Measurements from ENCODE around the gene GRID1.

GRID1 gene

GRCh38 chr10:86336341-86336740 is 30.3 kb downstream of the GRID1 start:
- no peak for DNase-seq

GRCh38 chr10:86335831-86336230 is 30.8 kb downstream of the GRID1 start:
- no peak for DNase-seq

DNA sequence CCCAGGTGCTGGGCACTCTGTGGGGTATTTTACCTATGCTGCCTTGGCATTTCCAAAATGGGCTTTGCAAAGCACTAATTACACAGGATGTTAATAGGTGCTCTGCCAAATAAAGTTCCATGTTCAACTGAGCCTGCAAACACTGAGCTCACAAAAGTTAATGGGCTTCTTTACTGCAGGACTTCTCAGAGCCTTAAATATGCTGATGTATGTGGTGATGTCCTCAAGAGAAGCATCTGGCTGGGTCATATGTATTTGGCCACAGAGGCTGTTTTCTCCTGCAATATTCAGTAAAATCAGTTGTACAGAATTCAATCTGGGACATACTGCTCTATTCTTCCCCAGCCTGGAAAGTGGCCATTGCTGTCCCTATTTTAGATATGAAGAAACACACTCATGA is 31.3 kb downstream of the GRID1 start:
- DNase-seq, result no peak

- DNase-seq, result peak; percentile 45
These were observed 32.0 kb downstream of the GRID1 start for GRCh38 chr10:86334488-86335085.

DNA sequence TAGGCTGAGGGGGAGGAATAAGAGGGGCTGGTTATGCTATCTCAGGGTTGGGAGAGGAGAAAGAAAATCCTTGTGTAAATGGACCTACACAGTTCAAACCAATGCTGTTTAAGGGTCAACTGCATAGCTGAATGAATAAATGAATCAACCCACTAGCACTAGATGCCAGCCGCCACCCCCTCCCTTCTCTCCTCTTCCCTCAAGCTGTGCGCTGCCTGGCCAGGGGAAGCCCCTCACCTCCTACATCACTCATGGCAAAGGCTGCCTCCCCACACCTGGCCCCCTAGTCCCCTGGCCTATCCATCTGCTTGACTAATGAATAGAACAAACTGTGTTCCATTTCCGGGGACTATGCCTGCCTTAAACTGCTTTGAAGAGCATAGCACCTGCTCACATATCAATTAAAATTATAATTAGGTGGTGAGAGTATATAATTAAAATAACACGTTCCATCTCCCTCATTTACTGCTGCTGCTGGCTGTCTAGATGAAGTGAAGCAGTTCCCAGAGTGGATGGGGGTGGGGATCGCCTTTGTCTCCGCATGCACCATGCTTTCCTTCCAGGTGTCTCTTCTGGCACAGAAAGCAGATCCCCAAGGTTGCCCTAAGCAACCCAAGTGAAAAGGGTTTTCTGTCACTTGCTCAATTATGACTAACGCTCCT is 32.6 kb downstream of the GRID1 start:
- DNase-seq, result peak; percentile 47

DNA sequence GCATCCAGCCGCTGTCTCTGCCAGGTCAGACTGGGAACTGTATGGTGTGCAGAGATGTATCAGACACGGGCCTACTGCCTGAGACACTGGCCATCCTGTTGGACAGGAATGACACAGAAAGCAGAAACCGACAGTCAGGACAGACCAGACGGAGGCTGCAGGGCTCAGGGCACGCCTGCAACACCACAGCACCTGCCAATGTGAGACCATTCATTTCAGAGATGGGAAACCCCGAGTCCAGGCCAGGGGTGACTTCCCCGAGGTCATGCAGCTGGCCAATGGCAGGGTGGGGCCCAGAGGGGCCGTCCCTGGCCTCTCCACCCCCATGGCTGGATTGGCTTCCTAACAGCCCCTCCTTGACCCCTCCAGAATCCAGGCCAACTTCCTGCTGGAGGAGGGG is 34.7 kb downstream of the GRID1 start:
- no peak for DNase-seq

- no peak for DNase-seq
These were observed 35.5 kb downstream of the GRID1 start for GRCh38 chr10:86330778-86331763.

GRCh38 chr10:86329896-86330680 is 36.5 kb downstream of the GRID1 start:
- no peak for DNase-seq

GRCh38 chr10:86329093-86329710 is 37.4 kb downstream of the GRID1 start:
- no peak for DNase-seq

- no peak for DNase-seq
These were observed 38.5 kb downstream of the GRID1 start for GRCh38 chr10:86327954-86328725.

- DNase-seq, result no peak
These were observed 41.4 kb downstream of the GRID1 start for GRCh38 chr10:86325158-86325557.

DNA sequence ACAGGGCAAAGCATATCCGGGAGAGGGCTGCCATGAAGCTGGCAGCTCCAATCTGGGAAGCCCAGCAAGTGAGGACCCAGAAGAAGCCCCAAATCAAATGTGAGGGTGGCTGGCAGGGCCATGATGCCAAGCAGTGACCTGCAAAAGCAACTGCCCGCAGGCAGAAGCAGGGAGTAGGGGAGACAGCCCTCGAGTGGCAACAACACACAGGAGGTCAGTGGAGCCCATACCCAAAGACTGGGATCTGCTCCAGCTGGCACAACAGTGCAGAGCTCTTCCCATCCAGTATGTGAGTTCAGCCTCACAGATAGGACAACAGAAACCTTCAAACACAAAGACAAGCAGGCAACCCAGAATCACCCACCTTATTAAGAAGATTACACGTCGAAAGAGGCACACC is 45.0 kb downstream of the GRID1 start:
- DNase-seq, result no peak

DNA sequence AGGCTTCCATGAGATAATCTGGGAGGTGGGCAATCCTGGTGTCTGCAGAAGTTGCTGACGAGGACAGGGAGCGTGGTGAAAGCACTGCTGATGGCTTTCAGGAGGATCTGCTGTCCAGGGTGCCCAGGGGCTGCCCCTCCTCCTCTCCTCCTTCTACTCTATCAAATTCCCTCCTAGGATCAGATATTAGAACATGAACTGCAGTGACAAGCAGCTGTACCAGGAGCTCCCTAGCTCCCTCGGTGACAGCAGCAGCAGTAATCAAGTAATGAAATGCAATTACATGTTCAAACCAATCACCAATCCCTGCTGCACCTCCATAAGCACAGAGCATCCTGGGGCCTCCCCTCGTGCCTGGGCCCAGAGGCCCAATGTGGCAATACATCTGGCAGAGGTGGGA is 46.9 kb downstream of the GRID1 start:
- no peak for DNase-seq

DNA sequence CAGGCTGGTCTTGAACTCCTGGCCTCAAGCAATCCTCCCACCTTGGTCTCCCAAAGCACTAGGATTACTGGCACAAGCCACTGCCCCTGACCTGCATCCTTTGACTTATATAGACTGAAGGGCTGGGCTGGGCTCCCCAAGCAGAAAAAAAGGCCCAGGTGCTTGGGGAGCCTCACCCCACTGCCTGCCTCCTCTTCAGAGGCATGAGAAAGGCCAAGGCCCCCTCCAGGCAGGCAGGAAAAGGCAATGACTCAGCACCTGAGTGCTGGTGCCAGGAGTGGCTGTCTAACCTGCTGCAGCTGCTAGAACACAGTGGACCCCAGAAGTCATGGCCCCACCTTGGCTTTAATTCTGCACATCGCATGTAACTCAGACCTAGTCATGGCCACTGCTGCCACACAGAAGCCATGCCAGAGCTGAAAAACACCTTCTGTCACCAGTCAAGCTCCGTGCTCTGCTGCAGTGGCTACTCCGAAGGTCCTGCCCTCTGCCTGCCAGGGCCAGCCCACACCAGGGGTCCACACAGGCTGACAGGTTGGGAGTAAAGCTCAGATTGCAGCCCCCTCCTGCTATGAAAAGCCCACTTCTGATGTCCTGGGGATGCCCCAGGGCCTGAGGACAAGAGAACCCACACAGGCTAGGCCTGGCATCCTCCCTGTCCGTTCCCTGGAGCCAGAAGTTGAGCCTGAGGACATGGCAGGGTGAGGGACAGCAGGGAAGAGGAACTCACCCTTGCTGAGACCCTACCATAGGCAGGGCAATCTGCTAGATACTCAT is 48.5 kb downstream of the GRID1 start:
- DNase-seq, result no peak

GRCh38 chr10:86316990-86317389 is 49.6 kb downstream of the GRID1 start:
- no peak for DNase-seq

DNA sequence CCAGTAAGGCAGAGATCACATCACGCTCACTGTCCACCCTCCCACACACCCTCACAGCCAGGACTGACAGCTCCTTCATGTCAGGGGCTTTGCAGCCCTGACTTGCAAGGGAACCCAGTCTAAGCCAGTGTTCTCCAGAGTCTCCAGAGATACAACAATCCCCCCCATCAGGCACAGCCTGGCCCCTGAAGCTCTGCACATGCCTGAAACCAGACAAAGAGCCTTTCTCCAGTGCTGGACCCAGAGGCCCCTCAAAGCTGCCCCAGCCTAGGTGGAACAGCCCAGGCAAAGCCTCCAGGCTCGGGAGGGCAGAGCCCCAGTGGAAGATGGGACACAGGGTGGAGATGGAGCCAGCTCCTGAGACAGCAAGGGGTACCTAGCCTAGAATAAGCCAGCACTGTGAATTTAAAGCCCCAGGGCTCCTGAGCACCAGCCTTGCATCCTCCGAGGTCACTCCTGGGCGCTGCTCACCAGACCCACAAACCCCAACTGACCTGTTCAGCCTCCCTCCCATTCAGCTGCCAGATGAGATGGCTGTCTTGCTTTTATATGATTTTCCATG is 50.2 kb downstream of the GRID1 start:
- DNase-seq, result no peak

DNA sequence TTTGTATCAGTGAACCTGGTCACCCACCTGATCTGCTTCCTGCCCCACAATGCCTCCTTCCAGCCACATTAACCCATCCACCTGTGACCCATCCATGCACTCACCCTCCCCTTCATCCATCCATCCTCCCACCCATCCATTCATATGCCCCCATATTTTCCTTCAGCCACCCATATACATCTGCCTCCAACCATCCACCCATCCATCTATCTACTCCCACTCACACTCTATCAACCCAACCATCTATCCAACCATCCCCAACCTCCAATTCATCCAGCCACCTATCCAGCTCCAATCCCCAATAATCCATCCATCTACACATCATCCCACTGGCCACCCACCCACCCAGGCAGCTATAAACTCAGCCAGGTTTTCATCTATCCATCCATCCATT is 51.0 kb downstream of the GRID1 start:
- DNase-seq, result no peak

- DNase-seq, result no peak
These were observed 51.7 kb downstream of the GRID1 start for GRCh38 chr10:86314616-86315548.

GRCh38 chr10:86313621-86314041 is 53.0 kb downstream of the GRID1 start:
- no peak for DNase-seq

Data from NCI-H774 (cell line).